Memory B cell (primary cell): Measurements from ENCODE around the gene MFSD11.
"Not testable (repeated sequence)": the region's sequence is repeated elsewhere in the genome, so short reads cannot be mapped to it uniquely, and the experiment has no call there.

ENCODE experiments used
- ATAC-seq: fragments of 150-1000 bp; cut with Tn5 transposase; 2 replicates; pipeline ENCODE4 v1.10.0; 2021; ENCODE audit warnings: low read depth, mild to moderate bottlenecking, moderate library complexity
- DNase-seq, 2 donors: peaks; one replicate each; pipeline ENCODE4 v3.0.0; 2022; ENCODE audit warnings: low spot score in 2 of 2
- H3K27ac Mint-ChIP-seq: one replicate; pipeline ENCODE4 v1.8.0; 2022; ENCODE audit warnings: mild to moderate bottlenecking, moderate library complexity, mixed read lengths
- H3K27me3 Mint-ChIP-seq: one replicate; pipeline ENCODE4 v1.8.0; 2022; ENCODE audit warnings: mixed read lengths
- H3K36me3 Mint-ChIP-seq: one replicate; pipeline ENCODE4 v1.8.0; 2022; ENCODE audit warnings: mild to moderate bottlenecking, mixed read lengths
- H3K4me1 Mint-ChIP-seq: one replicate; pipeline ENCODE4 v1.8.0; 2022; ENCODE audit warnings: mixed read lengths
- H3K4me3 Mint-ChIP-seq: one replicate; pipeline ENCODE4 v1.8.0; 2022; ENCODE audit warnings: mild to moderate bottlenecking, moderate library complexity, mixed read lengths
- H3K9me3 Mint-ChIP-seq: one replicate; pipeline ENCODE4 v1.8.0; 2022; ENCODE audit warnings: mixed read lengths

The MFSD11 gene

GRCh38 chr17:76772842-76773525 lies 35.1 kb downstream of the MFSD11 start:
- peak overlapping the region; percentile 71 for H3K27ac Mint-ChIP-seq
- no peak overlapping the region for H3K4me3 Mint-ChIP-seq
- ATAC-seq = no peak
- H3K27me3 Mint-ChIP-seq = no peaks in the 10 kb centered on the region
- H3K9me3 Mint-ChIP-seq = no peaks in the 10 kb centered on the region
- peaks cover 36% of the 10 kb centered on the region for H3K36me3 Mint-ChIP-seq
- peaks cover 10% of the 10 kb centered on the region for H3K4me1 Mint-ChIP-seq
- DNase-seq = no peak

GRCh38 chr17:76775021-76775600 lies 37.2 kb downstream of the MFSD11 start:
- no peak for DNase-seq
- H3K4me3 Mint-ChIP-seq = no peak overlapping the region
- no peak for ATAC-seq
- peaks cover 35% of the 10 kb centered on the region for H3K36me3 Mint-ChIP-seq
- H3K27ac Mint-ChIP-seq = no peak overlapping the region
- peaks cover 10% of the 10 kb centered on the region for H3K4me1 Mint-ChIP-seq
- no peaks in the 10 kb centered on the region for H3K27me3 Mint-ChIP-seq
- no peaks in the 10 kb centered on the region for H3K9me3 Mint-ChIP-seq

DNA sequence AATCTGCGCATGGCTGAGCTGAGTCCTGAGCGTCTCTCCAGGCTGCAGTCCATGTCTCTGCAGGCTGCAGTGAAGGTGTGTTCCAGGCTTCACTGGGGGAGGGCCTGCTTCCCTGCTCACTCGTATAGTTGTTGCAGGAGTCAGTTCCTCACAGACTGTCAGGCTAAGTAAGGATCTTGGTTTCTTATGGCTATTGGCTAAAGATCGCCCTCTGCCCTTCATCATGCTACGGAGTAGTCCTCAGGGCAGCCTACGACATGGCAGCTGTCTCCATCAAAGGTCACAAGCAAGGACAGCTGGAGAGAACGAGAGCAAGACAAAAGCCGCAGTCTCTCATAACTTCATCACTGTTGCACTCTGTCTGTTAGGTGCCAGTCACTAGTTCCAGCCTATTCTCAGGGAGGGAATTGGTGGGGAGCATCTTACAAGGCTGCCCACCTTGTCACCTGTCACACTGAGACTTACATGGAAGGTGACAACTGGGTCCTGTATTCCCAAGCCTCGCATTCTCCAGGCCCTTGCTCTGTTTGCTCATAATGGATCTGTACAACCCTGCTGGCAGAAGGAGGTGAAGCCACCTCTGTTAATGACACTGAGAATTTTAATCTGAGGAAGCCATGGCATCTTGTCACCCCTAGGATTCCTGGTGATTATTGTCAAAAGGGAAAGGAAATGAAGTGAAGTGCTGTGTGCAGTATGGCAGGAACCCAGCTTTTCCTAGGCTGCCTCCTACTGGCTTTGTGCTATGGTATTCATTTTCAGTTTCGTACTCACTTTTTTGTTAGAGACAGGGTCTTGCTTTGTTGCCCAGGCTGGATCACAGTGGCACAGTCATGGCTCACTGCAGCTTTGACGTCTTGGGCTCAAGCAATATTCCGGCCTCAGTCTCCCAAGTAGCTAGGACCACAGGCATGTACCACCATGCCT lies 43.4 kb downstream of the MFSD11 start:
- H3K4me3 Mint-ChIP-seq = no peak overlapping the region
- H3K4me1 Mint-ChIP-seq = no peaks in the 10 kb centered on the region
- no peak for ATAC-seq
- DNase-seq = no peak
- no peaks in the 10 kb centered on the region for H3K9me3 Mint-ChIP-seq
- no peak overlapping the region for H3K27ac Mint-ChIP-seq
- no peaks in the 10 kb centered on the region for H3K27me3 Mint-ChIP-seq
- H3K36me3 Mint-ChIP-seq = peaks cover 16% of the 10 kb centered on the region

DNA sequence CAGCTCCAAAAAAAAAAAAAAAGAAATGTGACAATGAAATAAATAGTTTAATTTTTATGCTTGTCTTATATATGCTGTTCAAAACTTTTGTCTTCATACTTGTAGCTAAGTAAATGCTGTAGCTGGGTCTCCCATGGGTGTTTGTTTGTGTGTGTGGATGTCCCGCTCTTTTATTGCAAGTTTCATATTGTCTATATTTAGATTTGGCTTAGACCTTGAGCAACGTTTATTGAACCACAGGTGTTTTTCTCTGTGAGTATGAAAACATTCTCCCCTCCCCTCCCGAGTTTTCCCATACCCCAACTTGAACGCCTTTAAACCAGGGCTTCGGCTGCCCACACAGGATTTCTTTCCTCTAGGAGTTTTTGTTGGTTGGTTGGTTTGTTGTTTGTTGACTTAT lies 45.2 kb downstream of the MFSD11 start:
- DNase-seq = no peak

DNA sequence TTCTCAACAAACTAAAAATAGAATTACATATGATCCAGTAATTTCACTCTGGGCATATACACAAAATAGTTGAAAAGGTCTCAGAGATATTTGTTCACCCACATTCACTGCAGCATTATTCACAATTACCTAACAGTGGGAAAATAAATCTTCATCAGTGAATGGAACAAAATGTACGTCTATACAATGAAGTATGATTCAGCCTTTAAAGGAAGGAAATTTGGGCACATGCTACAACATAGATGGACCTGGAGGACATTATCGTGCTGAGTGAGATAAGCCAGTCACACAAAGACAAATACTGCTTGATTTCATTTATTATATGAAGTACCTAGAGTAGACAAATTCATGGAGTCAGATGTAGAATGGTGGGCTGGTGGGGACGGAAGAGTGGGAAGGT lies 47.0 kb downstream of the MFSD11 start:
- no peak overlapping the region for H3K4me3 Mint-ChIP-seq
- no peaks in the 10 kb centered on the region for H3K27me3 Mint-ChIP-seq
- H3K27ac Mint-ChIP-seq = no peak overlapping the region
- DNase-seq (no peak), ATAC-seq (no peak)
- H3K4me1 Mint-ChIP-seq = no peaks in the 10 kb centered on the region
- peaks cover 9% of the 10 kb centered on the region for H3K36me3 Mint-ChIP-seq
- H3K9me3 Mint-ChIP-seq = no peaks in the 10 kb centered on the region

More for the DNA sequence above, 45.2 kb downstream of the MFSD11 start:
- H3K27me3 Mint-ChIP-seq = no peaks in the 10 kb centered on the region
- no peaks in the 10 kb centered on the region for H3K9me3 Mint-ChIP-seq
- no peak overlapping the region for H3K27ac Mint-ChIP-seq
- no peak for ATAC-seq
- no peaks in the 10 kb centered on the region for H3K4me1 Mint-ChIP-seq
- no peak overlapping the region for H3K4me3 Mint-ChIP-seq
- H3K36me3 Mint-ChIP-seq = peaks cover 13% of the 10 kb centered on the region

DNA sequence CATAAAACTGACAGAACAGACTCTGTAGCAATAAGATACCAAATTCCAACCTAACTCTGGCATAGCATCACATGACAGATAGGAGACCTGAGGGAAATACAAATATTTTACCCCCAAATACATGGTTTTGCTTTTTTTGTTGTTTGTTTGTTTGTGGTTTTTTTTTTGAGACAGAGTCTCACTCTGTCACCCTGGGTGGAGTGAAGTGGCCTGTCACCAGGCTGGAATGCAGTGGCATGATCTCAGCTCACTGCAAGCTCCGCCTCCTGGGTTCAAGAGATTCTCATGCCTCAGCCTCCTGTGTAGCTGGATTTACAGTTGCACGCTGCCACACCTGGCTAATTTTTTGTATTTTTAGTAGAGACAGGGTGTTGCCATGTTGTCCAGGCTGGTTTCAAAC lies 49.9 kb downstream of the MFSD11 start:
- not testable (repeated sequence) for DNase-seq, H3K4me1 Mint-ChIP-seq, H3K27me3 Mint-ChIP-seq, H3K9me3 Mint-ChIP-seq, H3K4me3 Mint-ChIP-seq, ATAC-seq, H3K27ac Mint-ChIP-seq
- H3K36me3 Mint-ChIP-seq = peaks cover 10% of the 10 kb centered on the region

DNA sequence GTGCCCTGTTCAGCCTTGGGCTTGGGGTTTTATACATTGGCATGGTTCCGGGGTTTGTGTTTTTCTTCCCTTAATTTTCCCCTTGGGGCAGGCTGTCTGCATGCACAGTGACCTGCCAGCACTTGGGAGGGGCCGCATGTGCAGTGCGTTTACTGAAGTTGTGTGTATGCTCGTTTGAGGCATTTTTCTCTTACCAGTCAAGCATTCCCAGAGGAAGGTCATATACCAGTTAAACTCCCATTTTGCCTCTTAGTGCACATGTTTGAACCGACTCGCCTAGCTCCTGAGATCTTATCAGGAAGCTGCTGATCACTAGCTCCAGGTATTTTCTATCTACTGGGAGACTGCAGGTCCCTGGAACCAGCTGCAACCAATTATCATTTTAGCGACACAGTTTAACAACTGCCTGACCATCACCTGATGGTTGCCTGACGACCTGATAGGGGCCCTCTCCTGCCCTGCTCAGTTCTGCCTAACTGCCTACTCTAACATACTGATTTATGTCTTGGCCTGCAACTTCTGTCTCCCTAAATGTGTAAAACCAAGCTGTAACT lies 51.4 kb downstream of the MFSD11 start:
- no peak for ATAC-seq
- H3K36me3 Mint-ChIP-seq = peaks cover 10% of the 10 kb centered on the region

GRCh38 chr17:76791053-76791980 lies 53.4 kb downstream of the MFSD11 start:
- H3K4me3 Mint-ChIP-seq = peak overlapping the region; percentile 32
- no peak overlapping the region for H3K27ac Mint-ChIP-seq
- H3K27me3 Mint-ChIP-seq = no peaks in the 10 kb centered on the region
- no peak for DNase-seq
- H3K4me1 Mint-ChIP-seq = peaks cover 6% of the 10 kb centered on the region
- peaks cover 8% of the 10 kb centered on the region for H3K36me3 Mint-ChIP-seq
- peaks cover 4% of the 10 kb centered on the region for H3K9me3 Mint-ChIP-seq
- ATAC-seq = peak; percentile 58

More for the DNA sequence above, 51.4 kb downstream of the MFSD11 start:
- Mint-ChIP-seq H3K27me3 (no peaks in the 10 kb centered on the region), H3K27ac (no peak overlapping the region), H3K4me3 (no peak overlapping the region), H3K4me1 (peaks cover 5% of the 10 kb centered on the region), H3K9me3 (peaks cover 4% of the 10 kb centered on the region)
- DNase-seq = no peak

DNA sequence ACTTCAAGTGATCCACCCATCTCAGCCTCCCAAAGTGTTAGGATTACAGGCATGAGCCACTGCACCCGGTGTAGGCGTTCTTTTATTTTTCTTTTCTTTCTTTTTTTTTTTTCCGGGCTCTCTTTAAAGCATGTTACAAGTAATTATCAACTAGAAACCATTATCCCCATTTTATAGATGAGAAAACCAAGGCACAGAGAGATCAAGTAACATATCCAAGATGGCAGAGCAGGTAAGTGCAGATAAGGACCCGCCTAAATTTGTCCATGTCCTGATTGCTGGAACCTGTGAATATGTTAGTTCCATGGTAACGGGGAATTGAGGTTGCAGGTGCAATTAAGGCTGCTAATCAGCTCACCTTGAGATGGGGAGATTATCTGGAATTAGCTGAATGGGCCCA lies 54.4 kb downstream of the MFSD11 start:
- Mint-ChIP-seq H3K4me3 (no peak overlapping the region), H3K27ac (no peak overlapping the region), H3K36me3 (peaks cover 6% of the 10 kb centered on the region)

DNA sequence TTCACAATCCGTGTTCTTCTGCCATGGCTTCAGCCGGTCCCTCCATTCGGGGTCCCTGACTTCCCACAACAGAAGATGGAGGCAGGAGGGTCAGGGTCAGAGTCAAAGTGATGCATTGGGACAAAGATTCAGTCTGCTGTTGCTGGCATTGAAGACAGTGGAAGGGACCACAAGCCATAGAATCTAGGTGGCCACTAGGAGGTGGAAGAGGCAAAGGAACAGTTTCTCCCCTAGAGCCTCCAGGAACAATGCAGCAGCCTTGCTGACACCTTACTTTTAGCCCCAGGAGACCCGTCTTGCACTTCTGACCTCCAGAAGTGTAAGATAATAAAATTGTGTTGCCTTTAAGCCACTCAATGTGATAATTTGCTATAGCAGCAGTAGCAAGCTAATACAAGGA lies 55.9 kb downstream of the MFSD11 start:
- Mint-ChIP-seq H3K4me1 (peaks cover 6% of the 10 kb centered on the region), H3K36me3 (peaks cover 6% of the 10 kb centered on the region), H3K27ac (no peak overlapping the region), H3K4me3 (no peak overlapping the region), H3K27me3 (no peaks in the 10 kb centered on the region), H3K9me3 (peaks cover 4% of the 10 kb centered on the region)
- no peak for DNase-seq
- ATAC-seq = no peak

More for the DNA sequence above, 54.4 kb downstream of the MFSD11 start:
- Mint-ChIP-seq H3K27me3 (no peaks in the 10 kb centered on the region), H3K4me1 (peaks cover 6% of the 10 kb centered on the region), H3K9me3 (peaks cover 4% of the 10 kb centered on the region)
- no peak for DNase-seq
- no peak for ATAC-seq

- H3K4me3 Mint-ChIP-seq = no peak overlapping the region
Measured at GRCh38 chr17:76796081-76796480, 58.2 kb downstream of the MFSD11 start.

GRCh38 chr17:76797241-76797840 lies 59.4 kb downstream of the MFSD11 start:
- H3K4me1 Mint-ChIP-seq = peaks cover 2% of the 10 kb centered on the region
- DNase-seq (no peak), ATAC-seq (no peak)
- H3K4me3 Mint-ChIP-seq = no peak overlapping the region
- H3K27me3 Mint-ChIP-seq = no peaks in the 10 kb centered on the region
- H3K9me3 Mint-ChIP-seq = peaks cover 4% of the 10 kb centered on the region
- H3K36me3 Mint-ChIP-seq = peaks cover 6% of the 10 kb centered on the region
- H3K27ac Mint-ChIP-seq = no peak overlapping the region

More at GRCh38 chr17:76796081-76796480, 58.2 kb downstream of the MFSD11 start:
- H3K27ac Mint-ChIP-seq = peak overlapping the region; percentile 11
- DNase-seq = no peak
- H3K4me1 Mint-ChIP-seq = peaks cover 6% of the 10 kb centered on the region
- peaks cover 4% of the 10 kb centered on the region for H3K9me3 Mint-ChIP-seq
- H3K36me3 Mint-ChIP-seq = peaks cover 6% of the 10 kb centered on the region
- no peak for ATAC-seq
- H3K27me3 Mint-ChIP-seq = no peaks in the 10 kb centered on the region

- ATAC-seq (no peak), DNase-seq (no peak)
- Mint-ChIP-seq H3K27me3 (no peaks in the 10 kb centered on the region), H3K9me3 (no peaks in the 10 kb centered on the region), H3K36me3 (peaks cover 2% of the 10 kb centered on the region), H3K4me3 (no peak overlapping the region), H3K27ac (no peak overlapping the region), H3K4me1 (no peaks in the 10 kb centered on the region)
Measured at GRCh38 chr17:76801706-76802105, 63.8 kb downstream of the MFSD11 start.
